Right atrium auricular region (tissue), 2 donors: ENCODE results near the gene KLHL17. TPM values are rescaled to one million over a fixed set of nuclear protein-coding genes. Genes with fewer than 3 reads are reported as not detected.

Experiments used
- DNase-seq: peaks from one replicate; pipeline ENCODE4 v3.0.0-alpha.2; 2019; ENCODE audit warnings: low spot score
- H3K27ac ChIP-seq, 2 donors: fragments of 200-600 bp; sonication (generic); 1 replicate in 1 of 2; 2 replicates in 1 of 2; pipeline ENCODE4 v1.5.1; 2016 to 2019
- H3K27me3 ChIP-seq, 2 donors: fragments of 200-600 bp; sonication (generic); one replicate each; pipeline versions ENCODE4 v1.5.1 to v1.6.0; 2017 to 2019
- H3K36me3 ChIP-seq: fragments of 200-600 bp; sonication (generic); one replicate; pipeline ENCODE4 v1.5.1; 2016
- H3K4me1 ChIP-seq, 2 donors: fragments of 200-600 bp; sonication (generic); one replicate each; pipeline versions ENCODE4 v1.5.1 to v1.6.0; 2017 to 2019
- H3K4me3 ChIP-seq, 2 donors: fragments of 200-600 bp; sonication (generic); 1 replicate in 1 of 2; 2 replicates in 1 of 2; pipeline ENCODE4 v1.5.1; 2017 to 2019; ENCODE audit warnings: mild to moderate bottlenecking in 1 of 2, moderate library complexity in 1 of 2
- H3K9me3 ChIP-seq, 2 donors: fragments of 200-600 bp; sonication (generic); one replicate each; pipeline ENCODE4 v1.5.1; 2019
- CTCF ChIP-seq, 2 donors: fragments of 200-600 bp; sonication (generic); IDR thresholded peaks; one replicate each; pipeline ENCODE4 v1.5.1; 2019; ENCODE audit warnings: antibody characterized with exemption in 2 of 2
- total RNA-seq, 2 donors: library from RNA; depleted of rRNA; stranded (reverse); fragments of >200 nt; gene quantifications; one replicate each; pipeline ENCODE4 v1.1.0, GENCODE V29; 2016

Gene KLHL17
- total RNA-seq, 2 donors from 2014 or later = 2.4 to 2.9 TPM

GRCh38 chr1:925561-926421, 34.6 kb upstream of the KLHL17 start:
- Histone ChIP-seq H3K27me3 (no peaks in the 10 kb centered on the region), H3K4me3 (peak overlapping the region; percentile 37 to 53), H3K4me1 (peaks cover 0 to 36% of the 10 kb centered on the region in 2 donors), H3K9me3 (no peaks in the 10 kb centered on the region), H3K27ac (no peak overlapping the region), H3K36me3 (no peaks in the 10 kb centered on the region)
- DNase-seq = no peak
- TF ChIP-seq CTCF (IDR thresholded peaks at IDR 0.05) = no peak

GRCh38 chr1:927234-927633, 33.1 kb upstream of the KLHL17 start:
- no peaks in the 10 kb centered on the region for H3K9me3 ChIP-seq
- H3K36me3 ChIP-seq = no peaks in the 10 kb centered on the region
- no peak overlapping the region for H3K4me3 ChIP-seq
- no peak overlapping the region for H3K27ac ChIP-seq
- H3K27me3 ChIP-seq = no peaks in the 10 kb centered on the region
- DNase-seq = no peak
- TF ChIP-seq CTCF (IDR thresholded peaks at IDR 0.05) = no peak
- H3K4me1 ChIP-seq = peaks cover 0 to 28% of the 10 kb centered on the region in 2 donors

- Histone ChIP-seq H3K27ac (no peak overlapping the region), H3K4me1 (peaks cover 0 to 28% of the 10 kb centered on the region in 2 donors), H3K27me3 (no peaks in the 10 kb centered on the region), H3K4me3 (no peak overlapping the region), H3K36me3 (no peaks in the 10 kb centered on the region), H3K9me3 (no peaks in the 10 kb centered on the region)
- no peak for TF ChIP-seq CTCF (IDR thresholded peaks at IDR 0.05)
- DNase-seq = no peak
Observed at GRCh38 chr1:927748-928147, 32.6 kb upstream of the KLHL17 start.

- Histone ChIP-seq H3K27ac (no peak overlapping the region), H3K27me3 (no peaks in the 10 kb centered on the region), H3K9me3 (no peaks in the 10 kb centered on the region), H3K4me1 (peaks cover 0 to 21% of the 10 kb centered on the region in 2 donors), H3K36me3 (no peaks in the 10 kb centered on the region), H3K4me3 (no peak overlapping the region)
- TF ChIP-seq CTCF (IDR thresholded peaks at IDR 0.05) = no peak
- no peak for DNase-seq
Observed at GRCh38 chr1:928825-929661, 31.3 kb upstream of the KLHL17 start.

GRCh38 chr1:929712-930632, 30.4 kb upstream of the KLHL17 start:
- Histone ChIP-seq H3K27me3 (peaks cover 0 to 1% of the 10 kb centered on the region in 2 donors), H3K36me3 (no peaks in the 10 kb centered on the region), H3K4me1 (peaks cover 0 to 13% of the 10 kb centered on the region in 2 donors), H3K9me3 (no peaks in the 10 kb centered on the region), H3K4me3 (no peak overlapping the region), H3K27ac (no peak overlapping the region)
- no peak for DNase-seq
- TF ChIP-seq CTCF (IDR thresholded peaks at IDR 0.05) = no peak
